Measurements from ENCODE around the gene CDH2.

CDH2 gene

GRCh38 chr18:28039691-28040090 lies 137.2 kb downstream of the CDH2 start:
- DNase-seq: no peak

GRCh38 chr18:28039078-28039477 lies 137.9 kb downstream of the CDH2 start:
- DNase-seq: no peak

- no peak for DNase-seq
These were observed 140.4 kb downstream of the CDH2 start for GRCh38 chr18:28036488-28036887.

- DNase-seq: no peak
These were observed 142.4 kb downstream of the CDH2 start for GRCh38 chr18:28034567-28034966.

- DNase-seq: no peak
These were observed 144.8 kb downstream of the CDH2 start for GRCh38 chr18:28032177-28032576.

- no peak for DNase-seq
These were observed 146.5 kb downstream of the CDH2 start for GRCh38 chr18:28030458-28030857.

GRCh38 chr18:28027755-28028154 lies 149.2 kb downstream of the CDH2 start:
- no peak for DNase-seq

- DNase-seq: no peak
These were observed 157.4 kb downstream of the CDH2 start for GRCh38 chr18:28019425-28020108.

- no peak for DNase-seq
These were observed 158.6 kb downstream of the CDH2 start for GRCh38 chr18:28018351-28018750.

GRCh38 chr18:28015671-28016070 lies 161.3 kb downstream of the CDH2 start:
- DNase-seq: no peak

- no peak for DNase-seq
These were observed 163.9 kb downstream of the CDH2 start for GRCh38 chr18:28013066-28013465.

GRCh38 chr18:28012336-28012735 lies 164.6 kb downstream of the CDH2 start:
- DNase-seq: no peak

- no peak for DNase-seq
These were observed 167.3 kb downstream of the CDH2 start for GRCh38 chr18:28009589-28009988.

- DNase-seq: no peak
These were observed 169.1 kb downstream of the CDH2 start for GRCh38 chr18:28007841-28008240.

- DNase-seq: no peak
These were observed 171.8 kb downstream of the CDH2 start for GRCh38 chr18:28005164-28005563.

- no peak for DNase-seq
These were observed 172.3 kb downstream of the CDH2 start for GRCh38 chr18:28004606-28005005.

GRCh38 chr18:28003451-28003850 lies 173.5 kb downstream of the CDH2 start:
- no peak for DNase-seq

- DNase-seq: no peak
These were observed 174.1 kb downstream of the CDH2 start for GRCh38 chr18:28002841-28003240.

GRCh38 chr18:27996801-27997272 lies 180.1 kb downstream of the CDH2 start:
- no peak for DNase-seq

- DNase-seq: no peak
These were observed 181.0 kb downstream of the CDH2 start for GRCh38 chr18:27995770-27996502.

- DNase-seq: no peak
These were observed 182.4 kb downstream of the CDH2 start for GRCh38 chr18:27994571-27994970.

- no peak for DNase-seq
These were observed 185.5 kb downstream of the CDH2 start for GRCh38 chr18:27991391-27991790.

- no peak for DNase-seq
These were observed 191.1 kb downstream of the CDH2 start for GRCh38 chr18:27985832-27986231.

- DNase-seq: no peak
These were observed 193.2 kb downstream of the CDH2 start for GRCh38 chr18:27983780-27984179.
